Iris pigment epithelial cell (primary cell): ENCODE results near the gene SYPL2.
"Not testable (repeated sequence)": the region's sequence is repeated elsewhere in the genome, so short reads cannot be mapped to it uniquely, and the experiment has no call there.

Source experiments
- DNase-seq: peaks from one replicate; pipeline ENCODE4 v3.0.0-alpha.2; 2011; ENCODE audit warnings: low read depth

Gene SYPL2

DNA sequence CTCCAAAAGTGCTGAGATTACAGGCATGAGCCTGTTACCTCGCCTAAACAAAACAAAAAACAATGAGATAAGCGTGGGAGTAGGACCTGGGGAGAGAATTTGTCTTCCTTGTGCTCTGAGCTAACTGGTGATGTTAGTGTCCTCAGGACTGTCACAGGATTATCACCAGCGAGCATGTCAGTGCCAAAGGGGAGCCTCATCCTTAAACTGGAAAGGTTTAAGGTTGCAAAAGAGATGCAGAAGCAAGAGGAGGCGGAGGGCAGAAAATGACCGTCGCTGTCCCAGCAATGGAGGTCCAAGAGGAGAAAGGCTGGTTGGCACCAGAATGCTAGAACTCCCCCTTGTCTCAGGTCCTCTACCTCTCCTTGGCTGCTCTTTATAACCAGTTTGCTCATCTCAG is 3.9 kb downstream of the SYPL2 start:
- DNase-seq = no peak

DNA sequence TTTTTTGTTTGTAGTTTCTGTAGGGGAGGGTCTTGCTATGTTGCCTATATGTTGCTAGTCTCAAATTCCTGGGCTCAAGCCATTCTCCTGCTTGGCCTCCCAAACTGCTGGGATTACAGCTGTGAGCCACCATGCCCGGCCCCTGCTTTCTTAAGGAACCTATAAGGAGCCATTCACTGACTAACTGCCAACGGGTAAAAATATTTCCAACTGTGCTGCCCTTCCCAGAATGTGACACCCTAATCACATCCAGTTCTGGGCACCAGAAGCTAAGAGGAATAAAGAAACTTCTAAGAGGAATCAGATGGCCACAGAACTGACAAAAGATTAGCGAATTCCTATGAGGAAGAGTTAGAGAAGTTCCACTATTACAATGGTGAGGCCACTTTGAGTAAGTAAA is 6.4 kb downstream of the SYPL2 start:
- no peak for DNase-seq

DNA sequence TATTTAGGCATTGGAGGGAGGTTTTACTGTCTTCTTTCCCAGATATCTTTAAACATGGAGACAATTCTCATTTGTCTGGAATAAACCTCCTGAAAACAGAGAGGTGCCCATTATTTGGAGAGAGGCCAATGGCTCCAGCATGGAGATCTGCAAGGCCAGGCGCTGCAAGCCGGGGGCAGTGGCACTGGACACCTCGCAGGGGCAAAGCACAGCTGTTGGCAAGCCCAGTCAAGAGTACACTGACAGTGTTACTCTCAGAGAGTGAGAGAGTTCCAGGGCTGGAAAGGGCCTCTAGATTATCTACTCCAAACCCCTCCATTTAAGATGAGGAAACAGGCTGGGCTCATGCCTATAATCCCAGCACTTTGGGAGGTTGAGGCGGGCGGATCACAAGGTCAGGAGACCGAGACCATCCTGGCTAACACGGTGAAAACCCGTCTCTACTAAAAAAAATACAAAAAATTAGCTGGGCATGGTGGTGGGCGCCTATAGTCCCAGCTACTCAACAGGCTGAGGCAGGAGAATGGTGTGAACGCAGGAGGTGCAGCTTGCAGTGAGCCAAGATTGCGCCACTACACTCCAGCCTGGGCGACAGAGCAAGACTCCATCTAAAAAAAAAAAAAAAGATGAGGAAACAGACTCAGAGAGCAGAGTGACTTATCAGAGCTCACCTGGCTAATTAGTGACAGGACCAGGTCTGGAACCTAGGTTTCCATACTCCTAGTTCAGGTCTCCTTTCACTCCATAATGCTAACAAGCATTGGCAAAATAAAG is 7.1 kb downstream of the SYPL2 start:
- DNase-seq = not testable (repeated sequence)

DNA sequence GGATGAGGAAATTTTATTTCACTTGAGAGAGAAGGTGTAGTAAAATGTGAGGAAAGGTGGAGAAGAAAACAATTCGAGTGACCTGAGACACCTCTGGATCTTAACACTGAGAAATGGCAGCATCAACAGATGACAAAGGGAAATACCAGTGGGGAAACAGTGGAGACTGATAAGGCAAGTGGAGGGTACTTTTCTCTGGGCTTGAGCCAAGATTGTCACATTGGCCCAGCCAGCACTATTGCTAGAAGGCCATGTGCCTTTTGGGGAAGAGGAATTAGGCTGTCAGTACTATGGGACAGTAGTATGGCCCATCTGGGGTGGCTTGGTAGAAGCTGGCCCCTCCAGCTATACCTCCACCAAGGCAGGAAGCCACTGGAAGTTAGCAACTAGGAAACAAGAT is 8.4 kb downstream of the SYPL2 start:
- DNase-seq = no peak

DNA sequence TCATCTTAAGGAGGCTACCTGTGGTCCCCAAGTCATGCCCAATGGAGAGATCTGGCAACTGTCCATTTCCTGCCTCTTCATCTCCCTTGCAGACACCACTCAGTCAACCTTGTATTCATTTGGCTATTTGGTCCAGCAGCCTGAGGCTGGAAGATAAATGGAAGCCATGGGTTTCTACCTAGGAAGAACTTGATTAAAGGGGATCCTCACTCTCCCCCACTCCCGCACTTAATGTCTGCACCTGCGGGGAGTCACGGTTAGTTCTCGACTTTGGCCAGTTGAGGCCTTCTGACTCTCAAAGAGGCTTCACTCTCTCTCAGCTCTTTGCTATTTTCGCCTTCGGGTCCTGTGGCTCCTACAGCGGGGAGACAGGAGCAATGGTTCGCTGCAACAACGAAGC is 8.9 kb downstream of the SYPL2 start:
- no peak for DNase-seq

DNA sequence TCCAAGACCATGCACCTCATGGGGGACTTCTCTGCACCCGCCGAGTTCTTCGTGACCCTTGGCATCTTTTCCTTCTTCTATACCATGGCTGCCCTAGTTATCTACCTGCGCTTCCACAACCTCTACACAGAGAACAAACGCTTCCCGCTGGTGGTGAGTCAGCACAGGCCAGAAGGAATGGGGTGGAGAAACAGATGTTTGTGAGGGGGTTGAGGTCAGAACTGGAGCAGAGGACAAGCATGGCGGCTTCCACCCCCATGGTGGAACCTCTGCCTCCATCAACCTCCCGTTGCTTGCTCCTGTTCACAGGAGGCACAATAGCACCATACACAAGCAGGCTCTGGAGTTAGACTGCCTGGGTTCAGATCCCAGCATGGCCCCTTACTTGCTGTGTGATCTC is 10.5 kb downstream of the SYPL2 start:
- no peak for DNase-seq

DNA sequence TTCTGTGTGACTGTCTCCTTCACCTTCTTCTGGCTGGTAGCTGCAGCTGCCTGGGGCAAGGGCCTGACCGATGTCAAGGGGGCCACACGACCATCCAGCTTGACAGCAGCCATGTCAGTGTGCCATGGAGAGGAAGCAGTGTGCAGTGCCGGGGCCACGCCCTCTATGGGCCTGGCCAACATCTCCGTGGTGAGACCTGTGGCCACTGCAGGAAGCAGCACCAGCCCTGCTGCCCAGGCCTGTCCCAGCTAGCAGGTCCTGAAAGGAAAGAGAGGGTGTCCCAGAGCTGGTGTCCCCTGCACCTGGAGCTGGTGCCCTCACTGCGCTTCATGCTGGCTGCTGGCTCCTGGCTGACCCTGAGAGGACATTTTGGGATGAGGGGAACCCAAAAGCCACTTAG is 11.5 kb downstream of the SYPL2 start:
- no peak for DNase-seq

DNA sequence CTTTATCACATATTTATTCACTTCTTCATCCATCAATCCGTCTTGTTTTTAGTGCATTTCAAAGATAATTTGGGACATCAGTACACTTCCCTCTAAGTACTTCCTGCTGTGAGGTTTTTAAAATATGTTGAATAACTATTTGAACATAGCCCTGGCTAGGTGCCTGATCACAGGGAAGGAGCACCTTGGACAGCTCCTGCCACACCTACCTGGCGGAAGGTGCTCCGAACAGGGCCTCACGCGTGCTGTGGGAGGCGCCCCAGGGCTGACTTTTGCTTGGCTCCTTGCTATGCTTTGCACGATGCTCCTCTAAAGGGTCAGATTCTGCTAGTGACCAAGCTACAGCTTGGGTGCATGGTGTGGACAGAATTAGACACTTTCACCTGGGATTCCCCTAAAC is 12.5 kb downstream of the SYPL2 start:
- no peak for DNase-seq

DNA sequence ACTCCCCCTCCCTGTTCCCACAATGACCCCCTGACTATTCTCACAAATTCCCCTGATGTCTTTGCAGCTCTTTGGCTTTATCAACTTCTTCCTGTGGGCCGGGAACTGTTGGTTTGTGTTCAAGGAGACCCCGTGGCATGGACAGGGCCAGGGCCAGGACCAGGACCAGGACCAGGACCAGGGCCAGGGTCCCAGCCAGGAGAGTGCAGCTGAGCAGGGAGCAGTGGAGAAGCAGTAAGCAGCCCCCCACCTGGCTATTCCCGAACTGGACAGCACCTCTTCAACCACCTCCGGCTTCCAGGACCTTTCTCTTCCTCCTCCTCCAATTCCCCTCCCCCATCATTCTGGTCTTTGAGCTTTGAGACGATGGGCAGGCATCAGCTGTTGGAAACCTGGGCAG is 13.0 kb downstream of the SYPL2 start:
- no peak for DNase-seq

DNA sequence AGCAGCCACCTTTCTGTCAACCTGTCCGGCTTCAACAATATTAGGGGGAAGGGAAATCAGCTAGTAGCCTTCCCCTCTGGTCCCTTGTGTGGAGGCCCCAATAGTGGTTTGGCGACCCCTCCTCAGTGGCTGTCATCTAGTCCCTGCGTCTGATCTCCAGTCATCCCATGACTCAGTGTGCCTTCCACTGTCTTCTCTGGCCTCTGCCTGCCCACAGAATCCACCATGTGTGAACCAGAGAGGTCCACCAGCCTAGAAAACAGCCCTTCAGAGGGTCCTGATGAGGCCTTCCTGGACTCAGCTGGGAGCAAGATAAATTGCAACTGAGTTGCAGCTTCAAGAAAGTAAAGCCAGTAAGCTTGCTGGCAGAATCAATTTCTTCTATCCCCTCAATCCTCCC is 13.6 kb downstream of the SYPL2 start:
- DNase-seq = no peak

DNA sequence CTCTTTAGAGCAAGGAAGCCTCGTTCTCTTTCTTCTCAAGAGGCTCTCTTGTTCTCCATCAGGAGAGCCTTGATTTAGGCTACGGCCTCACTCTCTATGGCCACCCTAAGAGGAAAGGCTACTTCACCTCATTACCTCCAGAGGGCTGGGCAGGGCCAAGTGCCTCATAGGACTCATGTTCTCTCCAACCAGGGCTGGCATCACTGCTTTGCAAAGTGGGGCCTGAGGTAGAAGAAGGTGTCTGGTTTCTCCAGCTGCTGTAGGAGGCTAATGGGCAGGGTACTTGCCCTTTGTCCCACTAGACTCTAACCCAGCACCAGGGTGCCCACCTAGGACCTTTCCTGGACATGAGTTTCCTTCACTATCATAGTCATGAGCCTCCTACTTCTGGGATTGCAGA is 15.3 kb downstream of the SYPL2 start:
- DNase-seq = no peak

DNA sequence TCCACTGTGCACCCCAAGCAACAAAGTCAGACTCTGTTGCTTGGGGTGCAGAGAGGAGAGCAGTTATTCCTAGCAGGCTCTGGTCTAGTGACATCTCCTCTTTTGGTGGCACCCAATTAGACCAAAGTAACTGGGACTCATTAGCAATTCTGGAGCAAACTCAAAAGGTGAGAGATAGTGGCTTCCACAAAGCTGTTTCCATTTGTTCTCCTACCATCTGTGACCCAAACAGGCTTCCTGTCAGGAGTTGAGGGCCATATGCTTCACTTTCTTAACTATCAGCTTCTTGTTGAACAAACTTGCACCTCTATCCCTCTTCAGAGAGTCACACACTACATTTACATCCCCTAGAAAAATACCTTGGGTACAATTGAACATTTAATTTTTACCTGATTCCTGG is 15.9 kb downstream of the SYPL2 start:
- DNase-seq = no peak

DNA sequence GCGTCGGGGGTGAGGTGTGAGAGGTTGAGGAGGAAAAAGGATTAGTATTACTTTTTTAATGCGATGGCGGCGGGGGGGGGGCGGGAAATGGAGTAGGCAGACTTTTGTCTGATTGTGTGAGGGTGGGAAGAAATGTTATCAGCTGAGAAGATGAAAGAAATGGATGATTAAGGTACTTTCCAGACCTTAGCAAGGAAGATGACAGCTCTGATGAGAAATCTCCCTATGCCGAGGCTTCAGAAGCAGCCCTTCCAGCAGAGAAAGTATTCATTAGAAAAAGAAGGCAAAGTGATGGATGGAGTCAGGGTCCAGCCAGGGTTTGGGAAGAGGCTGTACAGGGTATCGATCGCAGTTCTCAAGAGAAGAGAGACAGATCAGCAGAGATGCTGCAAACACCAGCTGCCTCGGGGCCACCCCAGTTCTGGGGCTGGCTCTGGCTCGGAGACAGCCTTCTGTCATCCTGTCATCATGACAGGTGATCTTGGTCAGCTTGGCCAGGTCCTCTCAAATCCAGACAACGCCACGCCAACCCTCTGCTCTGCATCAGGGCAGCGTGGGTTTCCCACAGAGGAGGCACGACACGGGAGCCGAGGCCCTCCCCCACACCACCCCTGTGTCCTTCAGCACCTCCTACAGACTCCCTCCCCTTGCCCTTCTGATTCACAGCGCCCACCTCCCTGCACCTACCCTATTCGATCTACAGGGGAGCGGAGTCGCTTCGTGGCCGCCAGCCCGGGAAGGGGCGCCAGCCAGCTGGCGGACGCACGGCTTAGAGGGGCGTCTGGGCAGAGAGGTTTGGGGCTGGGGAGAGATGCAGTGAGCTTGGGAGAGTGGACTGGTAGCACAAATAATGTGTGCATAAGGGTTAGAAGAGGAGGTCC is 16.7 kb downstream of the SYPL2 start:
- DNase-seq = no peak

DNA sequence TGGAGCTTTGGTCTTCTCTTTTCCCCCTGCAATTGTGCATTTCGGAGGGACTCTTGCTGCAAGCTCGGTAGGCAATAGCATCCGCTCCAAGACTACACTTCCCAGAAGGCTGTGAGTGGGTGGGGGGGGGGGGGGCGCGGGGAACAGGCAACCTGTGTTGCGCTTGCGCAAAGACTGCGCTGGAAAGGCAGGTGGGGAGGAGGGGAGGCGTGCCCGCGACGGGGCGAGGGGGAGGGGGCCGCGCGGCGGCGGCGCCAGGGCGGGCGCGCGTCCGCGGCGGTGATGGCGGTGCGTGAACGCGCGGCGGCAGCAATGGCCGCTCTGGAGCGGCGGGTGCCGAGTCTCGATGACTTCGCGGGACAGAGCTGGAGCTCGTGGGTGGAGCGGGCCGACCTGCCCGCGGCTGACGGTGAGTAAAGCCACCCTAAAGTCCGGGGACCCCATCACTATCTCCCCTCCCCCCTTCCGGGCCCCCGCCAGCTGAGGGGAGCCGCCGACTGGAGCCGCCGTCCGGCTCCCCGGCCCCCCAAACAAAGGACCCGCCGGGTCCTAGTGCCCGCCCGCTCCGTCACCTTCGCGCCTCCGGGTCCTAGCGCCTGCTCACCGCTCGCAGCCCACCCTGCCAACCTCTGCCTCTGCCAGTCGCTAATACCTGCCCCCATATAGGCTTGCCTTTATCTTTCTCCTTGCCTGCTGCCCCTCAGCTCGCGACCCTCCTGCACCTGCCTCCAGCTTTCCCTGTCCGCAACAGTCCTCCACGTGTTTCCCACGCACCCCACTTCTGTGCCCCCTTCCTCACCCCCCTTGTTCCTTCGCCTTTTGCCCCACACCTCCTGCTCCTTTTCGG is 17.5 kb downstream of the SYPL2 start, which contains the start of gene ATXN7L2:
Gene ATXN7L2, plus strand, starts transcription at position 234 of the 847 bp plus-strand sequence. Its CDS starts 49 bp downstream, at position 283.
- DNase-seq = peak; percentile 85

DNA sequence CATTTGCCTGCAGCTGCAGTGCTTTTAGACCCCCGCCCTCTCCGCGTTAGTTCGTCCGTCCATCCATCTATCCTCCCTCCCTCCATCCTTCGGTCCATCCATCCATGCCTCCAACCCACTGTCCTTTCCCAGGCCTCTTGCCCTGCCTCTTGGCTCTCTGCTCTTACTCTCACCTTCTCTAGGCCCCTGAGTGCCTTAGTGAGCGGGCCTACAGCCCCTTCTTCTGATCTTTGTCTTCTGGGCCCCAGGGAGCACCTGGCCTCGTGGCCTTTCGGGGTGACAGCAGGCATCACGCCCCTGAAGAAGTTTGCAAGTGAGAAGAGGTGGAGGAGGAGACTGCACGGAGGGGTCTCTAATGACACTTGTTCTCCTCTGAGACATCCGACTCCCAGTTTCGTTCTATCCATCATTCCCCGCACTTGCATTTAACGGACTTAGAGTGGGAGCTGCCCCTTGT is 18.2 kb downstream of the SYPL2 start:
- no peak for DNase-seq

DNA sequence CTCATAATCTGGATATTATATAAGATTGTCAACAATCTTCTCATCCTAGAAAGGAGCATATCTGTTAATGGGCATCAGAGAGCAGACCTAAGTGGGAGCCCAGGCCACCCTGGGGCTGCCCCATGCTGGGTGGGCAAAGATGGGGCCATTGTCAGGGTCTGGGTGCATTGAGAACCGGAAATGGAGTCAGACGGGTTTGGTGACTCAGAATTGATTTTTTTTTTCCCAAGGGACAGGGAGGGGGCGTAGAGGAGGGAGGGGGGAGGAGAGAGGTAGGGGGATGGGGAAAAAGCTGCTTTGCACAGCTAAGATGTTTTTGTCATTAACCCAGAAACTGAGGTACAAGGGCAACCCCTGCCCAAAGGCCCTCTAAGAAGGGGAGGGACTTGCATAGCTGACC is 18.7 kb downstream of the SYPL2 start:
- no peak for DNase-seq

DNA sequence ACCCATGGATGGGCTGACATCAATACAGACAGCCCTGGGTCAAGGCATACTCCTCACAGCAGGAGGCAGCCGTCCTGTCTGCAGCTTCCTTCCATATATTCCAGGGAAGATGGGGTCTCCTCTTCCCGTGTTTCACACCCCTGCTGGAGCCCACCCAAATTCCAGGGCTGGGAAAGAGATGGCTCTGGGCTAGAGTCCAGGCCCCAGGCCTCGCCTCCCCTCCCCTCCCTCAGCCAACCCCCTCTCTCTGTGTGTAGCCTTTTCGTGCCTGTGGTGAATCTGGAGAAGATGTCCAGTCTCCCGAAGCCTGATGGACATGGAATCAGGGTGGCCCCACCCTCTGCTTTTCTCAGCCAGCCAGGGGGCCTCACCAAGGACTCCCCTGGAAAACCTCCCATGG is 20.9 kb downstream of the SYPL2 start:
- no peak for DNase-seq

DNA sequence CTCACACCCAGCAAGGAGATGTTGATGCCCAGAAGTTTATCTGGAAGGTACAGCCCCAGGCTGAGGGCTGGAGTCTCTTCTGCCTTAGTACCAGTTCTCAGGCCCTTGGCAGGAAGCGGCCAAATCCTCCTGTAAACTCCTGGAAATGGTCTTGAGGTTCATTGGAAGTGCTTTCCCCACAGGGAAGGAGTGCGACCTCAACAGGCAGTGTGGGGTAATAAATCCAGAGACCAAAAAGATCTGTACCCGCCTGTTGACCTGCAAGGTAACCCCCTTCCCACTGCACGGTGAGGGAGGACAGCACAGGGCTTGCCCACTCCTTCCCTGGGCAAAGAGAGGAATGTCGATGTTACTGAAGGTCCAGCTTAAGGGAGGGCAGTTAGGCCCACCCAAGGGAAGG is 21.9 kb downstream of the SYPL2 start:
- DNase-seq = no peak

DNA sequence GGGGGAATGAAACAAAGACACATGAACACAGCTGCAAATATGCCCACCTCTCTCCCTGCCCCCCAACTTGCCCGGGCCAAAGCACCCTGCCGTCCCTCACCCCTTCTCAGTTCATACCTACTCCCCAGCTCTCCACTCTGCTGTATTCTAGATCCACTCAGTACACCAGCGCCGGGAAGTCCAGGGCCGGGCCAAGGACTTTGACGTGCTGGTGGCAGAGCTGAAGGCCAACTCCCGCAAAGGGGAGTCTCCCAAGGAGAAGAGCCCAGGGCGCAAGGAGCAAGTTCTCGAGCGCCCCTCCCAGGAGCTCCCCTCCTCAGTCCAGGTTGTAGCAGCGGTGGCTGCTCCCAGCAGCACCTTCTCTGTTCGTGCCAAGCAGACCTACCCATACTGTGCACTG is 22.4 kb downstream of the SYPL2 start:
- DNase-seq = no peak

DNA sequence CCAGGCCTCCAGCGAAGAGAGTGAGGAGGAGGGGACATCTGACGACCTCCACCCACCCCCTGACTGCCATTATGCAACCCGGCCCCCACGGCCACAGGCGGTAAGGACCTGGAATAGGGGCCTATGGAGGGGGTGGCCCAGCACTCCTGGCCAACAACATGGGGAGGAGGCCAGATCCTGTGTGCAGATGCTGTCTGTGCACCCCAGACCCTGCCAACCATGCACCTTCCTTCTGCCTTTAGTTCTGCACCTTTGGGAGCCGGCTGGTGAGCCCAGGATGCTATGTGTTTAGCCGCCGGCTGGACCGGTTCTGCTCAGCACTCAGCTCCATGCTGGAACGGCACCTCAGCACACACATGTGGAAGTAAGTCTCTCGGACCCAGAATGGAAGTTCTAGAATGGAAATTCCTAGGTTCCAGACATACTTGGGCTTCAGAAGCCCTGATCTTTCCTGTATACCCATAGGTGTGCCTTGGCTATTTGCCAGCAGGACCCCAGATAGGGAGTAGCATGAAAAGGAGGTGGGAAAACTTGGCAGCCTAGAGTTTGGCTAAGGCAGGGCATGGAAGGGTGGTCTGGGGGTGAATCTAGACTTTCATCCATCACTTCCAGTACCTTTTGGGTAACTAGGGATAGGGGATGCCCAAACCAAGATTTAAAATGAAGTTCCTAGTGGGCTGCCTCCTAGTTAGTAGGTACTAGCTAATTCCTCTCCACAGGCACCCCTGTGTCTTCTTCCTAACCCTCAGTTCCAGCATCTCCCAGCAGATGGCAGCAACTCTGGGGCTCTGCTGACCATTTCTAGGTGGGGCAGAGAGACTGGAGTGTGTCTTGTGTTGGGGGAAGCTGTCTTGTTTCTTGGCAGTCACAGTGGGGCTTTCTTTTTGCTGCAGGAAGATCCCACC is 23.9 kb downstream of the SYPL2 start:
- DNase-seq = peak; percentile 63

DNA sequence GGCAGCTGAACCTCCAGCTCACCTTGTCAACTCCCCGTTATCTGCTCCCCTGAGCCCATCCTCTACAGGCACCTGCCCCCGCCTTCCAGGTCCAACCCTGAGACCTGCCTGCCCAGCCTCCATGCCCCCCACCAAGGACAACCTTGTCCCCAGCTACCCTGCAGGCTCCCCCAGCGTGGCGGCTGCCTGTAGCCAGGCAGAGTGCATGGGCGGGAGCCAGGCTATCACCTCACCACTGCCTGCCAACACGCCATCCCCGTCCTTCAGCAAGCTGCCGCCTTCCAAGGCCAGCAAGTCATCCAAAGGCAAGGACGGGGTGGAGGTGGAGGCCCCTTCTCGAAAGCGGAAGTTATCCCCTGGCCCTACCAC is 24.6 kb downstream of the SYPL2 start:
- DNase-seq = no peak
